ENCODE data around the gene HOXB3.
"Not testable (repeated sequence)": the region's sequence is repeated elsewhere in the genome, so short reads cannot be mapped to it uniquely, and the experiment has no call there.

HOXB3 gene

GRCh38 chr17:48542114-48542656 is 47.9 kb downstream of the HOXB3 start:
- DNase-seq = peak; percentile 29

- peak; percentile 65 for DNase-seq
Observed at GRCh38 chr17:48541577-48542113, 48.4 kb downstream of the HOXB3 start.

GRCh38 chr17:48541036-48541576 is 48.9 kb downstream of the HOXB3 start:
- DNase-seq = no peak

DNA sequence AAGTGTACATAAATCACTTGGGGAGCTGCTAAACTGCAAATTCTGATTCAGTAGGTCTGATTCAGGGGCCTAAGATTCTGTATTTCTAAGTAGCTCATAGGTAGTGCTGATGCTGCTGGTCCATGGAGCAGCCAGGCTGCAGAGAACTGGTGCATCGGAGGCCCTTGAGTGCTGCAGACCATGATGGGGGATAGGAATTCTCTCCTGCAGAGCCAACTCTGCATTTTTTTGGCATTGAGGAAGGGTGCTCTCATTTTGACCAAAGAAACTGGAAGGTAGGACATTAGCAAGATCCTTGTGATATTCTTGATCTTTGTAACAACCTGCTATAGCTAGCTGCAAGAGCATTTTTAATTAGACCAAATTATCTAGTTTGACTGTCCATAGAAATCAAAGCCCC is 49.8 kb downstream of the HOXB3 start:
- DNase-seq = no peak

- peak; percentile 92 for DNase-seq
Observed at GRCh38 chr17:48539177-48539576, 50.9 kb downstream of the HOXB3 start.

DNA sequence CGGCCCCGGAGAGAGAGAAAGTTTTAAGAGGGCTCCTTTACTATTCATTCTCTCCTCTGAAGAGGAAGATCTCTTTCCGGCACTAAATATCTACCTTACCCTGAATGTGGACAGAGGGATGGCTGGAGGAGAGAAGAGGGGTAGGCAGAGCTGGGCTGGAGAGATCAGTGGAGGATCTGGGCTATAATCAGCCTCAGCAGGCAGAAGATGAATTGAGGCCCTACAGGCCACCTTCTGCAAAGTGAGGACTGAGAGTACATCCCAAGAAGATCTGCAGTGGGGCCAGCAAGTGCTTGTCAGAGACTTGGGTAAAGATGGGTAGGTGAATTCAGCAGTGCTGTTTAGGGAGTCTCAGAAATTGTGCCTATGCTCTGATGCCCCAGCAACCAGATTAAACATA is 52.7 kb downstream of the HOXB3 start:
- DNase-seq = no peak

GRCh38 chr17:48535793-48536559 is 54.1 kb downstream of the HOXB3 start:
- not testable (repeated sequence) for DNase-seq

DNA sequence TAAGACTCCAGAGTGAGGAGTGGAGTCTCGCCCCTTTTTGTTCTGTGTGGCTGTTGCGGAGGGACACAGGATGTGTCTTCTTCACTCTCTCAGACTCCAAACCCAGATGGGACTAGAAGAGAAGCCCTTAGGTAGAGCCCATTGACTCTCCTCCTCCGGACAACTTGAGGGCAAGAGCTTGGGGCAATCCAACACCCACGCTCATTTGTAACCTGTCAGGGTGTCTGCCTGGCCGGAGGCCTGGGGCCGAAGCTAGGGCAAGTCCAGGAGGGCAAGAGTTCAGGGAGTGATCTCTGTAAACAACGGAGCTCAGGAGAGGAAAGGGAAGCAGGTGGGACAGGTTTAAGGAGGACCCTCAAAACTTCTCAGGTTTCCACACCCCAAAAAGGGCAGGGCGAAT is 57.8 kb downstream of the HOXB3 start:
- DNase-seq = no peak

DNA sequence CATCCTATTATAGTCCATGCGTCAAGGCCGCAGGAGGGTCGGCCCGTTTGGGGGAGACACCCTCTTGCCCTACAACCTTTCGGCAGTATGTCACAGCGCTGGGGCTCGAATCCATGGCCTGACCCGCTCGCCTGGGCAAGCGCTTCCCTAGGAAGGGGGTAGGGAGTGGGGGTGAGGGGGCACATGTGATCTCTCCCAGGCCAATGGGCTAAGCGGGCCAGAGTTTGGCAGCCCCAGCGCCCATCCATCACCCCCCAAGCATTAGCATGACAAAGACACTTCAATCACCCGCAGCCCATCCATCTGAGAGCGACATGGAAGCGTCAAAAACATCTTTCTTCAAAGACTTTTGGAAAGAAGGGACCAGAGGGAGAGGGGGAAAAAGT is 59.2 kb downstream of the HOXB3 start, which contains the start of gene HOXB1:
Gene HOXB1 (minus strand): TSS at position 125 of the 386 bp plus-strand sequence. CDS start 107 bp downstream, at position 18.
- no peak for DNase-seq

DNA sequence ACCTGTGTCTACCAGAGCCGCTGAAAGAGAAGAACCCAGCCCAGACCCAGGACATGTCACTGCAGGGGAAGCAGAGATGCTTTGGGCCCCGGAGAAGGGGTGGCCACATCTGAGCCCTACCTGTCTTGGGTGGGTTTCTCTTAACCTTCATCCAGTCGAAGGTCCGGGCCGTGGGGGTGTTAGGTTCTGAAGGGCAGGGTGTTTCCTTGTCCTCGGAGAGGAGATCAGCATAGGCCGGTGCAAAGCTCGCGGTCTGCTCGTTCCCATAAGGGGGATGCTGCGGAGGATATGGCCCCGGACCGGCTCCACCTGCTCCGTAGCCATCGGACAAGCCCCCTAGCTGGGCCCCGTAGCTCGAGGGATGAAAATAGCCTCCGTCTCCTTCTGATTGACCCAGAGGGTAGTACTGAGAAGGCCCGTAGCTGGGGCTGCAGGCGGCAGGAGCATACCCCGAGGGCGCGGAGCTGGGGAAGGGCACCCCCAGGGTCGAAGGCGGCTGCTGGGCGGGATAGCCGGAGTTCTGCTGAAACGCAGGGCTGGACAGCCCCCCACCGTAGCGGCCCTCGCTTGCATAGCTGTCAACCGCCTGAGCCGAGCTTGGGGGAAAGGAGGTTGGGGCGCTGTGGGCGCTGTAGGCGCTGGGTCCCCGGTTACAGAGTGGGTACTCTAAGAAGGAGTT is 59.7 kb downstream of the HOXB3 start:
- no peak for DNase-seq

DNA sequence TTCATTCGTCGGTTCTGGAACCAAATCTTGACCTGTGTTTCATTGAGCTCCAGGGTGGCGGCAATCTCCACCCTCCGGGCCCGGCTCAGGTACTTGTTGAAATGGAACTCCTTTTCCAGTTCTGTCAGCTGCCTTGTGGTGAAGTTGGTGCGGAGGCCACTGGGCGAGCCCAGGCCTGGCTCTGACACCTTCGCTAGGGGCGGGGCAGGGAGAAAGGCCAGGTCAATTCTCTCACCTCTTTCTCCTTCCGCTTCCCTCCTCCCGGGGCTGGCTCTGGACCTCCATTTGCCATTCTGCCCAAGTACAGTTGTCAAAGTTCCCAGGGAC is 60.4 kb downstream of the HOXB3 start:
- DNase-seq = no peak

- peak; percentile 20 for DNase-seq
Observed at GRCh38 chr17:48528936-48529682, 60.9 kb downstream of the HOXB3 start.

DNA sequence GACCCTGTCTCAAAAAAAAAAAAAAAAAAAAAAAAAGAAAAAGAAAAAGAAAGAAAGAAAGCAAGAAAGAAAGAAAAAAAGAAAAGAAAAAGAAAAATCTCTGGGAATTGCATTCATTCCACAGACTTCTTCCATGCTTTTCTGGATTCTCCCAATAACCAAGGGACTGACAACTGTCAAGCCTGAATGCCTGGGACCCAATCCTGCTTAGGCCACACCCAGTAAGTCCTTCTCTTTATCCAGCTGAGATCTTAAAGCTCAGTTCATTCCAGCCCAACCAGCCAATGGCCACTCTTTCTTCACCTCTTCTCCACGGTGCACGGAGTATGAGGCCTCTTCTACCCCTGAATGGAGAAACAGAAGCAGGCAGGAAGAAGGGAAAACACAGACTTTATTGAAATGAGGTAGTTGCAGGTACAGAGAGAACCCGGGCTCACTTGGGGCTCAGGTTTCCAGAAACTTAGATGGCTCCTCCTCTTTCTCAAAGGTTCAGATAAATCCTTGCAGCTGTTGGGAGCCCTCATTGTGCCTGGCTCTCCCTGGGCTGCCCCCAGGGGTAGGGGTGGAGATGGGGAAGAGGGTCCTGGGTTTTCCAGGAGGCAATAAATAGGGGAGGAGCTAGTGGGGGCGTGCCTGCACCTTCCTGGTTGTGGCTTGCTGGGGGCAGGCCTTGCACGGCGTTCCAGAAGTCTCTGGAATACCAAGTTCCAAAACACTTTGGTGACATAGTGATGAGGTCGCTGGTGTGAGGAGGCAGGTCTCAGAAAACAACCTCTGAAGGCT is 61.7 kb downstream of the HOXB3 start:
- DNase-seq = no peak

GRCh38 chr17:48527547-48527932 is 62.5 kb downstream of the HOXB3 start:
- DNase-seq = no peak

DNA sequence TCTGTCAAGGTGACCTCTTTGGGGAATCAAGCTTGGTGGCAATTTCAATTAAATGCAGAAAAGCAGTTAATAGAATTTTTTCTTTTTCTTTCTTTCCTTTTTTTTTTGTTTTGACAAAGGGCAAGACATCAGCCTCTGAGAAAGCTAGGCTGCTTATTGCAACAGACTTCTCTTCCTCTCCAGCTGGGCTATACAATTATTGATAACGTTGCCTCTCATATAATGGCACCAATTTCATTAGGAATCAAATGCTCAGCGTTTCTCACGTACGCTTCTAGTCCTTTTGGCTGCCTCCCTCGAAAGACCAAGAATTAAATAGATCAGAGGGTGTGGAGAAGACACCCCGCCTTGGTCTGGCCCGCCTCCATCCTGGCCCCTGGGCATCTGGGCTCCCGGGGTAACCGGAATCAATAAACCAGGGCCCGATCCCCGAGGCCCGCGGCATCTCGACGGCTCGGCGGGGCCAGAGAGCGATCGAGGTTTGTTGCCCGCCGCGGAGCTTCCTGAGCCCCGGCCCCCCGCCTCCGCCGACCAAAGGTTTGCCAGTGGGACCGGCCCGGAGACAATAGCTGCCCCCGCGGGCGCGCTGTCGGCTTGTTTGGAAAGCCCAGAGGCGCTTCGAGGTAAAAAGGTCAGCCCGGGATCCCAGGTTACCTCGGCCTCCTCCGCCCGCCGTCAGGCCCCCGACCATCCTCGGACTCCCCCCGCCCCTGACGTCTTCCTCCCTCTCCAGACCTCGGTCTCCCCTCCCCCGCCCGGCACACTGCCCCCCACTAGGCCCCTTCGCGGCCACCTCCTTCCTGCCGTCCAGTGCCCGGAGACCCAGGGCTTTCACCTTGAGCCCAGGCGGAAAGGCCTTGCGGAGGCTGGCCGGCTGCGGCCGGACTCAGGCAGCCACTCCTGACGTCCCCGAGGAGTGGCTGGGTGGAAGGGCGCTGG is 63.2 kb downstream of the HOXB3 start:
- DNase-seq = no peak

DNA sequence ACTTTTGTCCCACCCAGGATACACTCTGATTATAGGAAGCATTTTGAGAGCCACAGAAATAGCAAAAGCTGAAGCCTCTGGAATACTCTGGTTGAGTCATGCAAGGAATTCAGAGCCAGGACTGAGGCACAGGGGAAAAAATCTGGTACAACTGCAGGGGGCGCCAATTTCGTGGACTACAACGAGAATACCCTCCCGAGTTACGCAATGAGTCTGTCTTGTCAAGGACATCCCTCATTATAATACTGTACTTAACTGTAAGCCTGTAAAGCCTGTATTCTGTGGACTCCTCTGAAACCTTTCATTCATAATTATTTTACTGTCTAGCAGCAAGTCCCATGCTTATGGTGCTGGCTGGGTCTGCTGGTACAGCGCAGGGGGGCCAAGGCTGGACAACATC is 67.0 kb downstream of the HOXB3 start:
- DNase-seq = no peak

DNA sequence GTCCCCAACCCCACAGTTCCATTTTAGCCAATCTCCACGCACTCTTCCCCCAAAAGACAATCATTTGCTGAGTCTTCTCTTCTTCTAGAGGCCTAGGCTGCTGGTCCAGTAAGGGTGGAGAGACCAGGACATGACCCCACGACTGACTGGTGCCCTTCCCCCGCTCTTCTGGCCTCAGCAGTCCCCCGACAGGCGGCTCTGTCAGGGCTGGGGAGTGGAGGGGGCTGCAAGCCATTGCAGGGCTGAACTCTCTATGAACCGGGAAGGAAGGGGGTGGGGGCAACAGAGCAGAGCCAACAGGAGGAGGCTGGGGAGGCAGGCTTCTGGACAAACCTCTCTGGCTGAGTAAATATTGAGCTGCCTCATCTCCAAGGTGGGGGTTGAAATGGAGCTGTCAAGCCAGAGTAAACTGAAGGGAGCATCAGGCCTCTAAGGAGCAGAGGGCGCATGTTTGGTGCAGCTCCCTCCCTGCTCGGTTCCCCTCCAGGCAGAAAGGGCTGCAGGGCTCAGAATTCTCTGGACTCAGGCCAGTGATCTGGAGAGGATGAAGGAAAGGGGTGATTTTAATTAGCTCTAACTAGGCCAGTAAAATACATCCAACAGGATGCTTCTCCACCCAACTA is 67.9 kb downstream of the HOXB3 start:
- peak; percentile 68 for DNase-seq

DNA sequence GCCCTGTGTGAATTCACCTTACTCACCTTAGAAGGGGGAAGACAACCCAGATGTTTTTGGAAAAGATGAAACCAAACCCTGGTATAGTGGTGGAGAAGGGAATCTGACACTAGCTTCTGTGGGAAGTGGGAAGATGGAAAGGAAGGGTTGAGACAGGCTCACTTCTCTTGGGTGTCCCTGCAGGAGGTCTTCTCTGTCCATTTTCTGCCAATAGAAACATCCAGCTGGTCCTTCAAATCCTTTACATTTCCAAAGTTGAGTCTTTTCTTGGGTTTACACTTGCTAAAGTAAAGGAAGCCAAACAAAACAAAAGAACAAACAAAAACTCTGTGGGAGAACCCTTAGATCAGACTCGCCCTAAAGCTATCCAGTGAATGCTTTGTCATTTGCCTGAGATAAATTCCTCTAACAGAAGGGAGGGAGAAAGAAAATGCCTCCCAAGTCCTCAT is 69.4 kb downstream of the HOXB3 start:
- DNase-seq = peak; percentile 39

GRCh38 chr17:48519427-48519826 is 70.6 kb downstream of the HOXB3 start:
- no peak for DNase-seq

DNA sequence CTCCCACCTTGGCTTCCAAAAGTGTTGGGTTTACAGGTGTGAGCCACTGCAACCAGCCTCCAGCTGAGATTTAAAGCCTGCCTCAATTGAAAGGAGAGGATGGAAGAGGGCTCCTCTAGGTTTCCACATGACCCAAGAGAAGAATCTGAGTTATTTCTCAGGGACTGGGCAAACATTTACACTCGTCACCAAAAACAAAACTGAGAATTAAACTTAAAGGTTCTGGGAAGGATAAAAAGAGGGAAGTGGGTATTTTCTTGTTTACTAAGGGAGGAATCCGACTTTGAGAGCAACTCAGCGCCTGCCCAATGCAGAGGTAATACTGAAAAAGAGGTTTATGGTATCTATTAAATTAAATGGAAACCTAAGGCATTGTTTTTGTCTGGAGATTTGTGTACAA is 72.6 kb downstream of the HOXB3 start:
- DNase-seq = no peak

Data from kidney glomerular epithelial cell (primary cell).